ENCODE measurements around the gene DLGAP1. TPM values are rescaled to one million over a fixed set of nuclear protein-coding genes. Genes with fewer than 3 reads are reported as not detected.

DLGAP1 gene
- total and polyA plus RNA-seq, 2 experiments from 2014 or later: 17.0 to 48.5 TPM

DNA sequence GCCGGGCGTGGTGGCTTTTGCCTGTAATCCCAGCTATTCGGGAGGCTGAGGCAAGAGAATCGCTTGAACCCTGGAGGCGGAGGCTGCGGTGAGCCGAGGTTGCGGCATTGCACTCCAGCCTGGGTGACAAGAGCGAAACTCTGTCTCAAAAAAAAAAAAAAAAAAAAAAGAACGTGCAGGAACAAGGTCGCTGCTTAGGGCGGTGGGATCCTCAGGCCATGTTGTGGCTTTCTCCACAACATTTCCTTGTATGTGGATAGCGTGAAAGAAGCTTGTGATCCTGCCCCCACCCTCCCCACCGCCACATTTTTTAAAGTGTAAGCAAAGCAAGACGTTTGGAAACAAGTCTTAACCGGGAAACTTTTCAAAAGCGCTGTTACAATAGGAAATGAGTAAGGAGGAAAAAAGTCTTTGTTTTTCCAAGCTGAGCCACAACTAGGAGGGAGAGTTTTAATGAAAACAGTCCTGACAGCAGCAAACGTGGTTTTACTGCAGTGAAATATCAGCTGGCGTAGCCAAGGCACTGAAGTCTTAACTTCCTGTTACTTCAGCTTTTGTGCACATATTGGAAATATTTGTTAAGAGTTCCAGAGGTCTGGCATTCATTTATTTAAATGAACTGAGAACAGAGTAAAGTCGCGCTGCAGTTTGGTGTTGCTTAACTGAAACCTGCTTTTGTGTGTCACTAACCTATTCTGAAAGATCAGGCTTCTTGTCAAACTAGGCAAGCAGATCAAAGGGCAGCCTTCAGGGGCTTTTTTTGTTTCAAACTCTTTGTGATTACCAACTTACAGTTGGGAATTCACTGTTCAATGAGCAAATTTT, 1001.4 kb downstream of the DLGAP1 start (continued):
- no peak for TF ChIP-seq ZNF462 (CRISPR knock-in tag; IDR thresholded peaks at IDR 0.05)
- no peak for TF ChIP-seq EZH2 (IDR thresholded peaks at IDR 0.05; ENCODE audit: low read depth, unreplicated experiment)
- TF ChIP-seq ZNF114 (CRISPR knock-in tag; IDR thresholded peaks at IDR 0.05): no peak
- no peak for TF ChIP-seq CTCF (conservative IDR thresholded peaks at IDR 0.05; ENCODE audit: low read depth in 2 of 2)
- no peak for TF ChIP-seq ZNF331 (CRISPR knock-in tag; IDR thresholded peaks at IDR 0.05; ENCODE audit: low read depth)
- no peak for TF ChIP-seq CREB1 (CRISPR knock-in tag; IDR thresholded peaks at IDR 0.05; ENCODE audit: low read depth)
- TF ChIP-seq POLR2AphosphoS5 (IDR thresholded peaks at IDR 0.05; ENCODE audit: low read depth): no peak; the same call in 1 of the 2 replicates
- no peak for TF ChIP-seq ETS1 (IDR thresholded peaks at IDR 0.05)
- TF ChIP-seq EZH2phosphoT487 (IDR thresholded peaks at IDR 0.05; ENCODE audit: unreplicated experiment): no peak

Measured in GM23338 (cell line).